ENCODE measurements around the gene MOV10L1.

DNA sequence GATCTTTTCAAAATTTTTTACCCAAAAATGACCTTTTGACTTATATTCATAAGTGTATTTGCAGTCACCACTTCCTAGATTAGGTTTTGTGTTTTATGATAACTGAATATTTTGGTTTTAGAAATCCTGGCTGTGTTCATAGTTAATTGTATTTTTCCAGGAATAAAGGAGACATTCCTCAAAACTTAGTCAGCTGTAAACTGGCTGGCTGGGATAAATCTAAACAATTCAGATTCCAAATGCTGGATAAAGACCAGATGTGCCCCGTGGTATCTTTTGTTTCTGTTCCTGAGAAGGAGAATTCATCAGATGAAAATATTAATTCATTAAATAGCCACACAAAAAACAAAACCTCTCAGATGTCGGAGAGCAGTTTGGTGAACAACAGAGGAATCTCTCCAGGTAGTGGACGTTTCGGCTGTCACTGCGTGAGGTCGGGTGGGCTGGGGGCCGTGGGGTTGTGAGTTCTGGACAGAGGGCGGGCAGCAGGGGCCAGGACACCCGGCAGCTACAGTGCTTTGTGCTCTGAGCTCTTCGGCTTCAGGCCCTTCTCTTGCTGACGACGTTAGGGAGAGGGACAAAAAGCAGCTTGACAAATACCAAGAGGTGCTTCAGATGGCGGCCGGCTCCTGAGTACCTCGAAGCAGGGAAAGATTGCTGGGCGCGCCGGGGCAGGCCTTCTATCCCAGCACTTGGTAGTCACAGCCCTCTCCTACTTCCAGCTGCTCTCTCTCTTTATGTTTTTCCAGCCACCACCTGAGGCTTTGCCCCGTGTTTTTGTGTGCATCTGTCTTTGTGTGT, 24.6 kb downstream of the MOV10L1 start:
- TF ChIP-seq, protein P1, sequence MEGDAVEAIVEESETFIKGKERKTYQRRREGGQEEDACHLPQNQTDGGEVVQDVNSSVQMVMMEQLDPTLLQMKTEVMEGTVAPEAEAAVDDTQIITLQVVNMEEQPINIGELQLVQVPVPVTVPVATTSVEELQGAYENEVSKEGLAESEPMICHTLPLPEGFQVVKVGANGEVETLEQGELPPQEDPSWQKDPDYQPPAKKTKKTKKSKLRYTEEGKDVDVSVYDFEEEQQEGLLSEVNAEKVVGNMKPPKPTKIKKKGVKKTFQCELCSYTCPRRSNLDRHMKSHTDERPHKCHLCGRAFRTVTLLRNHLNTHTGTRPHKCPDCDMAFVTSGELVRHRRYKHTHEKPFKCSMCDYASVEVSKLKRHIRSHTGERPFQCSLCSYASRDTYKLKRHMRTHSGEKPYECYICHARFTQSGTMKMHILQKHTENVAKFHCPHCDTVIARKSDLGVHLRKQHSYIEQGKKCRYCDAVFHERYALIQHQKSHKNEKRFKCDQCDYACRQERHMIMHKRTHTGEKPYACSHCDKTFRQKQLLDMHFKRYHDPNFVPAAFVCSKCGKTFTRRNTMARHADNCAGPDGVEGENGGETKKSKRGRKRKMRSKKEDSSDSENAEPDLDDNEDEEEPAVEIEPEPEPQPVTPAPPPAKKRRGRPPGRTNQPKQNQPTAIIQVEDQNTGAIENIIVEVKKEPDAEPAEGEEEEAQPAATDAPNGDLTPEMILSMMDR (IDR thresholded peaks at IDR 0.05): no peak
- TF ChIP-seq POLR2AphosphoS5 (IDR thresholded peaks at IDR 0.05) (no peak), POLR2A (IDR thresholded peaks at IDR 0.05) (no peak)

Data from suprapubic skin (tissue), 4 donors.